ENCODE measurements around the gene GOLT1B. TPM values are rescaled to one million over a fixed set of nuclear protein-coding genes. Genes with fewer than 3 reads are reported as not detected.

Gene GOLT1B
- total and polyA plus RNA-seq, 9 of the 15 experiments (the other 6 are each of a cell fraction or from before 2014, with no cell fraction given): 9.4 to 66.1 (median 26.7) TPM

DNA sequence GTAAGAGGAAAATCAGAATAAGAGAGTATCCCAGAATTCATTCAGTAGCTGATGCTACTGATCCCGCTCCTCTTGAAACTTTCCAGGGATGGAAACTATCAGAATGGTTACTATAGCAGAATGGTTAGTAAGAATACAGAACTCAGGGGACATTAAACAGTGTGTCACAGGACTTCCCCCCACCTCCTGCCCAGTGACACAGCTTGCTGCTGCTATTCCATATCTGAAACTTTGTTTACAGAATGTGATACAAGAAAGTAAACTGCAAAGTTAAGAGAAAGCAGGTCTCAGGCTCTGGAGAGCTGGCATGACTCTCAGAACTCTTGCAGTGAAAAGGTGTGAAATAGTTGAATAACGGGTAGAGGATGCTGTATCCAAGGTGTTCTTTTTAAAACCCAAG lies 27.9 kb downstream of the GOLT1B start:
- Histone ChIP-seq H3K36me3 (ENCODE audit: control insufficient read depth, insufficient read depth, low read length) (no peaks in the 10 kb centered on the region), H3K9me1 (ENCODE audit: control insufficient read depth, insufficient read depth, low read length) (no peaks in the 10 kb centered on the region), H3K9me3 (replicated peaks; ENCODE audit: control insufficient read depth, insufficient read depth, low read depth, low read length) (no peaks in the 10 kb centered on the region), H3K79me2 (ENCODE audit: control insufficient read depth, insufficient read depth, low read length) (no peaks in the 10 kb centered on the region), H4K20me1 (replicated peaks; ENCODE audit: control insufficient read depth, insufficient read depth, low read length) (no peaks in the 10 kb centered on the region), H3K4me3 (no peak overlapping the region), H3K27me3 (ENCODE audit: control insufficient read depth in 2 of 2, insufficient read depth in 2 of 2, low read length in 2 of 2) (peaks cover 4 to 13% of the 10 kb centered on the region in 2 experiments; a peak in 3 of 5 replicates), H3K9ac (ENCODE audit: insufficient read depth in 1 of 2, low read depth in 2 of 2, low read length in 2 of 2) (no peak overlapping the region), H3K4me2 (ENCODE audit: insufficient read depth, low read length) (no peak overlapping the region), H3K4me1 (replicated peaks in 1 of 2; ENCODE audit: control insufficient read depth in 2 of 2, insufficient read depth in 2 of 2, low read length in 2 of 2) (peaks cover 0 to 8% of the 10 kb centered on the region in 2 experiments; a peak in 2 of 5 replicates), H3K27ac (ENCODE audit: extremely low read depth, low read depth, low read length) (no peak overlapping the region), H2AFZ (ENCODE audit: low read depth, low read length) (no peak overlapping the region)
- FAIRE-seq: no peak
- TF ChIP-seq FOXK2 (conservative IDR thresholded peaks at IDR 0.05 in 1 of 2, IDR thresholded peaks at IDR 0.05 in 1 of 2; ENCODE audit: low read depth in 2 of 2): no peak
- TF ChIP-seq, protein P1, sequence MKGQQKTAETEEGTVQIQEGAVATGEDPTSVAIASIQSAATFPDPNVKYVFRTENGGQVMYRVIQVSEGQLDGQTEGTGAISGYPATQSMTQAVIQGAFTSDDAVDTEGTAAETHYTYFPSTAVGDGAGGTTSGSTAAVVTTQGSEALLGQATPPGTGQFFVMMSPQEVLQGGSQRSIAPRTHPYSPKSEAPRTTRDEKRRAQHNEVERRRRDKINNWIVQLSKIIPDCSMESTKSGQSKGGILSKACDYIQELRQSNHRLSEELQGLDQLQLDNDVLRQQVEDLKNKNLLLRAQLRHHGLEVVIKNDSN (CRISPR knock-in tag; IDR thresholded peaks at IDR 0.05): no peak
- no peak for TF ChIP-seq ZNF239 (CRISPR knock-in tag; IDR thresholded peaks at IDR 0.05)
- TF ChIP-seq NCOA2 (IDR thresholded peaks at IDR 0.05; ENCODE audit: partially characterized antibody in 2 of 2): no peak
- TF ChIP-seq KAT8 (IDR thresholded peaks at IDR 0.05; ENCODE audit: low read depth): no peak
- no peak for TF ChIP-seq MYBL2 (IDR thresholded peaks at IDR 0.05; ENCODE audit: low read depth)
- TF ChIP-seq MYBL2 (CRISPR knock-in tag; IDR thresholded peaks at IDR 0.05; ENCODE audit: borderline replicate concordance): no peak
- TF ChIP-seq, protein P2, sequence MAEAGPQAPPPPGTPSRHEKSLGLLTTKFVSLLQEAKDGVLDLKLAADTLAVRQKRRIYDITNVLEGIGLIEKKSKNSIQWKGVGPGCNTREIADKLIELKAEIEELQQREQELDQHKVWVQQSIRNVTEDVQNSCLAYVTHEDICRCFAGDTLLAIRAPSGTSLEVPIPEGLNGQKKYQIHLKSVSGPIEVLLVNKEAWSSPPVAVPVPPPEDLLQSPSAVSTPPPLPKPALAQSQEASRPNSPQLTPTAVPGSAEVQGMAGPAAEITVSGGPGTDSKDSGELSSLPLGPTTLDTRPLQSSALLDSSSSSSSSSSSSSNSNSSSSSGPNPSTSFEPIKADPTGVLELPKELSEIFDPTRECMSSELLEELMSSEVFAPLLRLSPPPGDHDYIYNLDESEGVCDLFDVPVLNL (CRISPR knock-in tag; IDR thresholded peaks at IDR 0.05; ENCODE audit: low read depth): no peak
- no peak for TF ChIP-seq CAMTA2 (CRISPR knock-in tag; conservative IDR thresholded peaks at IDR 0.05)
- TF ChIP-seq GTF2F1 (IDR thresholded peaks at IDR 0.05; ENCODE audit: low read depth, low read length): no peak
- TF ChIP-seq SMAD4 (CRISPR knock-in tag; conservative IDR thresholded peaks at IDR 0.05): no peak
- no peak for TF ChIP-seq XRCC3 (IDR thresholded peaks at IDR 0.05)
- no peak for TF ChIP-seq HOXB6 (CRISPR knock-in tag; IDR thresholded peaks at IDR 0.05; ENCODE audit: borderline replicate concordance)
- TF ChIP-seq GABPB2 (CRISPR knock-in tag; conservative IDR thresholded peaks at IDR 0.05): no peak
- no peak for TF ChIP-seq ZNF79 (CRISPR knock-in tag; IDR thresholded peaks at IDR 0.05; ENCODE audit: low read depth)
- no peak for TF ChIP-seq SMARCE1 (IDR thresholded peaks at IDR 0.05)
- no peak for TF ChIP-seq ZNF785 (CRISPR knock-in tag; IDR thresholded peaks at IDR 0.05)
- in situ Hi-C loops (cut with MboI) (no loop called here), intact Hi-C loops (cut with micrococcal nuclease) (no loop called here)
- ChIA-PET CTCF (ENCODE audit: low intra/inter-chr PET ratio) (no interaction called here), POLR2A (no interaction called here)
- BruUV-seq (replicated peaks): no TSS peak
- no peak for ATAC-seq
- no peak for DNase-seq (ENCODE audit: extremely low read depth in 1 of 4, low spot score in 3 of 4)
- 11% methylated on average over 2 of the region's 2 CpGs for WGBS (ENCODE audit: insufficient coverage, low coverage, missing lambda C conversion rate)

All from K562 (cell line).